Uterus (tissue), 4 donors: ENCODE measurements around the gene TRIM41. TPM values are rescaled to one million over a fixed set of nuclear protein-coding genes. Genes with fewer than 3 reads are reported as not detected.

Experiments used
- DNase-seq, 2 donors: peaks; one replicate each; pipeline ENCODE4 v3.0.0-alpha.2; 2019 to 2020
- H3K27ac ChIP-seq, 2 donors: fragments of 200-600 bp; sonication (generic); 1 replicate in 1 of 2; 2 replicates in 1 of 2; pipeline ENCODE4 v1.5.1; 2016 to 2018
- H3K27me3 ChIP-seq, 2 donors: fragments of 200-600 bp; sonication (generic); one replicate each; pipeline ENCODE4 v1.5.1; 2018 to 2019; ENCODE audit warnings: control low read depth in 1 of 2
- H3K36me3 ChIP-seq, 2 donors: fragments of 200-600 bp; sonication (generic); one replicate each; pipeline ENCODE4 v1.5.1; 2019; ENCODE audit warnings: control low read depth in 1 of 2
- H3K4me1 ChIP-seq, 2 donors: fragments of 200-600 bp; sonication (generic); one replicate each; pipeline ENCODE4 v1.5.1; 2018 to 2019; ENCODE audit warnings: control low read depth in 1 of 2
- H3K4me3 ChIP-seq, 2 donors: fragments of 200-600 bp; sonication (generic); 1 replicate in 1 of 2; 2 replicates in 1 of 2; pipeline ENCODE4 v1.5.1; 2018 to 2019; ENCODE audit warnings: mild to moderate bottlenecking in 1 of 2
- H3K9me3 ChIP-seq, 2 donors: fragments of 200-600 bp; sonication (generic); one replicate each; pipeline ENCODE4 v1.5.1; 2019; ENCODE audit warnings: control low read depth in 1 of 2
- POLR2A ChIP-seq, 2 donors: fragments of 450-650 bp; IDR thresholded peaks; one replicate each; pipeline ENCODE4 v1.6.1; 2016; ENCODE audit warnings: antibody characterized with exemption in 2 of 2, mild to moderate bottlenecking in 1 of 2, moderate library complexity in 1 of 2
- intact Hi-C: fragments of 100-400 bp; cut with DNase I; formaldehyde crosslinking; loops from one replicate; pipeline ENCODE4 v1.15.1; 2023; ENCODE audit warnings: low total_unique reads
- total RNA-seq, 4 donors: library from RNA; depleted of rRNA in 3 of 4; stranded (reverse); fragments of >200 nt in 3 of 4; gene quantifications; one replicate each; pipeline versions ENCODE4 v1.1.0 to v1.2.4, GENCODE V29; 2014 to 2023
- TF ChIP-seq, protein P1 (sequence below), 4 experiments: fragments of 200-600 bp in 2 of 4; fragments of 450-650 bp in 2 of 4; sonication (generic) in 2 of 4; IDR thresholded peaks; one replicate each; pipeline ENCODE4 v1.5.1; 2016 to 2019; ENCODE audit warnings: antibody characterized with exemption in 4 of 4, mild to moderate bottlenecking in 2 of 4, moderate library complexity in 1 of 4
- donor health status: DM: yes; HTN: yes; CAD: no.

Gene TRIM41
- total RNA-seq, 4 donors from 2014 or later = 4.7 to 18.8 (median 12.2) TPM

DNA sequence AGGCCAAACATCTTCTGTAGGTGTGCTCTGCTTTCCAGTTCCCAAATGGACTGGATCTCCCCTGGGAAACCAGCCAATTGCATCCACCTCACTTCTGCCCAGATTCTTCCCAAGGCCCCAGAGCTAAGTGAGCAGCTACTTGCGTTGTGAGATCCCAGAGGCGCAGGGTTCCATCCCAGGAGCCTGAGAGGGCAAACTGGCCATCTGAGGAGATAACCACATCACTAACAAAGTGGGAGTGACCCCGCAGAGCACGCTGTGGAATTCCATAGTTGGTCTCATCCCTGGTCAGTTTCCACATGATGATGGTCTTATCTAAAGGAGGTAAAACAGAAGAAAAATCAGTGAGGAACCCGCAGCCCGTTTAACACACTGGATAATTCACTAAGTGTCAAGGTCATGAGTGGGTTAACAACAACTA, 19.0 kb downstream of the TRIM41 start:
- no peaks in the 10 kb centered on the region for H3K36me3 ChIP-seq
- DNase-seq = no peak

DNA sequence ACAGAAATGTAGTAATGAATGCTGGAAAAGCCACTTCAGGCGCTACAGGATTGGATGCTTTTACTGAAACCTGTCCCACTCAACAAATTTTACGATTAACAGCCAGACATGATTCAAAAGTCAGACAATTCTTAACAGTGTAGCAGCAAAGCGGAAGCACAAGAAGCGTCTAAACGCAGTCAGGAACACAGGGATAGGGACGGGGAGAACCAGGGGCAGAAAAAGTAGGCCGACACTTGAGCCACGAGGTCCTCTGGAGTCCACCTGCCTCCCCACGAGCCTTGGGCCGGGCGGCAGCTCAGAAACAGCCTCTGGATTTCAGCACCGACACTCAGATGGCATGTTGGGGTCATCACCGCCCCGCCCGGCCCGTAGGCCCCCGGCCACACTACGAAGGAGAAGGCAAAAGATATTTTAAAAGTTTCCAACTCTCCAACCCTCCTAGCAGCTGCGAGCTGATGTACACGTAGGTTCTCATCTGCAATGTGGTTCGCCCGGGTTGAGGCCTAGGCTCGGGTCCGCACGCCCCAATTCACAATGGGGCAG, 20.0 kb downstream of the TRIM41 start:
- Histone ChIP-seq H3K36me3 (no peaks in the 10 kb centered on the region), H3K27me3 (no peaks in the 10 kb centered on the region), H3K4me1 (peaks cover 0 to 18% of the 10 kb centered on the region in 2 donors), H3K27ac (peak overlapping the region; percentile 89 to 96), H3K9me3 (no peaks in the 10 kb centered on the region), H3K4me3 (peak overlapping the region; percentile 63 to 92)
- no peak for TF ChIP-seq POLR2A (IDR thresholded peaks at IDR 0.05)
- TF ChIP-seq, protein P1, sequence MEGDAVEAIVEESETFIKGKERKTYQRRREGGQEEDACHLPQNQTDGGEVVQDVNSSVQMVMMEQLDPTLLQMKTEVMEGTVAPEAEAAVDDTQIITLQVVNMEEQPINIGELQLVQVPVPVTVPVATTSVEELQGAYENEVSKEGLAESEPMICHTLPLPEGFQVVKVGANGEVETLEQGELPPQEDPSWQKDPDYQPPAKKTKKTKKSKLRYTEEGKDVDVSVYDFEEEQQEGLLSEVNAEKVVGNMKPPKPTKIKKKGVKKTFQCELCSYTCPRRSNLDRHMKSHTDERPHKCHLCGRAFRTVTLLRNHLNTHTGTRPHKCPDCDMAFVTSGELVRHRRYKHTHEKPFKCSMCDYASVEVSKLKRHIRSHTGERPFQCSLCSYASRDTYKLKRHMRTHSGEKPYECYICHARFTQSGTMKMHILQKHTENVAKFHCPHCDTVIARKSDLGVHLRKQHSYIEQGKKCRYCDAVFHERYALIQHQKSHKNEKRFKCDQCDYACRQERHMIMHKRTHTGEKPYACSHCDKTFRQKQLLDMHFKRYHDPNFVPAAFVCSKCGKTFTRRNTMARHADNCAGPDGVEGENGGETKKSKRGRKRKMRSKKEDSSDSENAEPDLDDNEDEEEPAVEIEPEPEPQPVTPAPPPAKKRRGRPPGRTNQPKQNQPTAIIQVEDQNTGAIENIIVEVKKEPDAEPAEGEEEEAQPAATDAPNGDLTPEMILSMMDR (IDR thresholded peaks at IDR 0.05) = no peak
- no peak for DNase-seq
- intact Hi-C loops = no loop called here

More for the DNA sequence above, 19.0 kb downstream of the TRIM41 start:
- Histone ChIP-seq H3K4me1 (peaks cover 0 to 17% of the 10 kb centered on the region in 2 donors), H3K4me3 (peak overlapping the region in 1 of 2 donors; percentile 92), H3K27me3 (no peaks in the 10 kb centered on the region), H3K9me3 (no peaks in the 10 kb centered on the region), H3K27ac (peak overlapping the region; percentile 89 to 96)
- intact Hi-C loops = no loop called here
- TF ChIP-seq, protein P1 (IDR thresholded peaks at IDR 0.05) = no peak
- TF ChIP-seq POLR2A (IDR thresholded peaks at IDR 0.05) = no peak

DNA sequence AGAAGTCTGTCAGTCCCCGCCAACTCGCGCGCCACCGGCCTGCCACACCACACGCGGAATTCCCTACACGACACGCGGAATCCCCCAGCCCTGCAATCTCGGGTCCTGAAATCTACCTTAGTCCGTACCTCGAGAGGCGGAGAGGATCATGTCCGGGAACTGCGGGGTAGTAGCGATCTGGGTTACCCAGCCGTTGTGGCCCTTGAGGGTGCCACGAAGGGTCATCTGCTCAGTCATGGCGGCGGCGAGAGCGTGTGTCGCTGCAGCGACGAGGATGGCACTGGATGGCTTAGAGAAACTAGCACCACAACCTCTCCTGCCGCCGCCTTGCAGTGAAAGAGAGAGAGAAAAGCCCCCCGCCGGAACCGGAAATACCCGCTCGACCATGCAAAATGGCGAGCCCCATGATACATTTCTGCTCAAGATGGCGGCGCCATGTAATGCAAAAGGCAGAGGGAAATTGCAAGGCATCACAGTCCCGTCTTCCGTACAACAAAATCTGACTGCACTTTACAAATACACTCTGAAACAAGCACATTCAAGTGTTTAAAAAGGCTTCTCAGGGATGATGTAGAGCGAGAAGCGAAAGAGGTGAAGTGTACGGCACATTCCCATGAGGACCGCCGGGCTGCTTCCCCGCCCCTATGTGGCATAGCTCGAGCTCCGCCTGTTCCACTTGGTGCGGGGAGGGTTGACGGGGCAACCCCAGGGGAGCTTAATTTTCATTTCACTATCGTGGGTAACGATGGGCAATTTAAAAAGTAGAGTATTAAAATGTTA, 20.7 kb downstream of the TRIM41 start, which contains the start of gene RACK1:
Gene RACK1, minus strand, starts transcription at position 343 of the 780 bp plus-strand sequence. Its CDS starts 106 bp downstream, at position 237.
- TF ChIP-seq, protein P1 (IDR thresholded peaks at IDR 0.05) = peak in 1 of 4 experiments; percentile 14
- TF ChIP-seq POLR2A (IDR thresholded peaks at IDR 0.05) = peak; percentile 34 to 70
- Histone ChIP-seq H3K36me3 (no peaks in the 10 kb centered on the region), H3K9me3 (no peaks in the 10 kb centered on the region), H3K27ac (peak within 1 kb of the TSS; percentile 89 to 96), H3K4me3 (peak within 1 kb of the TSS; percentile 63 to 92), H3K27me3 (no peaks in the 10 kb centered on the region), H3K4me1 (peaks cover 0 to 22% of the 10 kb centered on the region in 2 donors)
- DNase-seq = peak; percentile 86 to 89
- intact Hi-C loops = no loop called here

DNA sequence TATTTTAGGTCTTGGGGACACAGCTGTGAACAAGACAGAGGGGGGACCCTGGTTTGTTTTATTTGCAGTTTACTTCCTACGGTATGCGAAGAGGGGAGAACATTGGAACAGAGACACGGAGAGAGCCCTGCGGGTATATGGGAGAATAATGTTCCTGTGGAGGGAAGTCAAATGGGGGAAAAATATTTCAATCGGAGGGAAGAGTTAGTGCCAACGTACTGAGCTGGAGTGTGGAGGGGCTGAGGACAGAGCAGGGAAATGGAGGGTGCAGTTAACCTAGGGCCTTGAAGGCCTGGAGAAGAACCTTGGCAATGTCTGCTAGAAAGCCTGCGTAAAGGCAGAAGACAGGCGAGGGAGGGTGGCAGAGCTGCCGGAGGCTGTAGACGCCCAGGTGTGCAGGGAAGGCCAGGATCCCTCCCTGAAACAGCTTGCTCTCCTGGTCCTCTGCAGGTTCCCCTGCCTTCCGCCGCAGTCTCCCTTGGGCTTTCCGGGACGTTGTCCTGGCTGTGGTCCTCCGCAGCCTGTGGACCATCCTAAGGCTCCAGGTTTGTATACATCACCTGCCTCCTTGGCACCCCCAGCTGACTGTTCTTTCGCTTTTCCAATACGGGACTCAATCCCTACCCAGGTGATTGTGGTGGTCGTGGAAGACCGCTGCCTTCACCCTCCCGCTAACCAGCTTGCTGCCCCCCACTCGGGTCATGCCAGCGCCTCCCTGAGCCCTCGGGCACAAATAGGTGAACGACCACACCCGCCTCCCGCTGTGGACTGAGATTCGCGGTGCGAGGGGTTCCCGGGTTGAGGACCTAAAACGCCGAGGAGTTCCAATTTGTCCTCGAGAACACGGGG, 22.6 kb downstream of the TRIM41 start:
- H3K36me3 ChIP-seq = no peaks in the 10 kb centered on the region
- H3K4me1 ChIP-seq = peaks cover 0 to 22% of the 10 kb centered on the region in 2 donors
- intact Hi-C loops = no loop called here
- H3K9me3 ChIP-seq = no peaks in the 10 kb centered on the region
- peak overlapping the region; percentile 89 to 96 for H3K27ac ChIP-seq
- H3K27me3 ChIP-seq = no peaks in the 10 kb centered on the region
- DNase-seq = no peak
- H3K4me3 ChIP-seq = peak overlapping the region; percentile 58 to 74
- TF ChIP-seq, protein P1 (IDR thresholded peaks at IDR 0.05) = no peak
- no peak for TF ChIP-seq POLR2A (IDR thresholded peaks at IDR 0.05)
